ENCODE data around the gene CYP2J2. TPM values are rescaled to one million over a fixed set of nuclear protein-coding genes. Genes with fewer than 3 reads are reported as not detected.
"Not testable (repeated sequence)": the region's sequence is repeated elsewhere in the genome, so short reads cannot be mapped to it uniquely, and the experiment has no call there.

The CYP2J2 gene
- polyA plus RNA-seq, 1 donor (not counting 4 experiments of a cell fraction or from before 2014, with no cell fraction given), result 6.7 TPM

DNA sequence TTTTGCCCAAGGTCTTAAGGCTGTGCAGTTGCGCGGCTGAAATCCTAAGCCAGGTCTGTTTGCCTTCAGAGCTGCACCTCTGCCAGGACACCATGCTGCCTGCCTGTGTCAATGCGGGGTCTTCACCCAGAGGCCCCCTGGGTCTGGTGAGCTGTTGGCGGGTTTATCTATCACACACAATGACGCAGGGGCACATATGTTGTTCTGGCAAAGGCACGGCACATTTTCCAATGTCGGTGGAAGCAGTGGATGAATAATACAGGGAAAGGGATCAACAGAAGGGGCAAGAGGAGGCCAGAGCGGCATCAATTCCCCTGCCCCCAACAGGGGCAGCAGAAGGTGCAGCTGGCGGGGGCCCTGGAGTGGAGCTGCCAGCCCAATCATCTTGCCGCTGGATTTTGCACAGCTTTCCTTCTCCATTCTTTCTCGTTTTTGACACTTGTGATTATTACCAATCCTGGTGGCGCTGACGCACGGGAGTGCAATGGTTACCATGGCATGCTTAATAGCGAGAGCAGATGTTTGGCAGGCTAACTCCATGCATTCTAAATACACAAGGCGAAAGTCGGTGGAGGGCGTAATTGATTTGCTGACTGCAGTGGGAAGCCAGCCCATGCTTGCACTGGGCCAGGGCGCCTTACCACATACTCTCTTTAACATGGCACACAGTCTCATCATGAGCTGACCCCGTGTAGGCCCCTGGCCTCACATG lies 45.8 kb upstream of the CYP2J2 start:
- no peaks in the 10 kb centered on the region for H3K4me1 ChIP-seq (ENCODE audit: control insufficient read depth, extremely low read depth, insufficient read depth, low read length)
- H3K27me3 ChIP-seq (ENCODE audit: control insufficient read depth, extremely low read depth, insufficient read depth, low read length), result peaks cover 4% of the 10 kb centered on the region
- no peak overlapping the region for H3K4me2 ChIP-seq (ENCODE audit: control insufficient read depth, extremely low read depth, insufficient read depth, low read depth, low read length)
- H3K79me2 ChIP-seq (ENCODE audit: control insufficient read depth, insufficient read depth, low read length), result no peaks in the 10 kb centered on the region
- H3K4me3 ChIP-seq (ENCODE audit: control insufficient read depth in 2 of 3, extremely low read depth in 1 of 3, insufficient read depth in 2 of 3, low read depth in 1 of 3, low read length in 3 of 3), result no peak overlapping the region
- TF ChIP-seq, protein P1, sequence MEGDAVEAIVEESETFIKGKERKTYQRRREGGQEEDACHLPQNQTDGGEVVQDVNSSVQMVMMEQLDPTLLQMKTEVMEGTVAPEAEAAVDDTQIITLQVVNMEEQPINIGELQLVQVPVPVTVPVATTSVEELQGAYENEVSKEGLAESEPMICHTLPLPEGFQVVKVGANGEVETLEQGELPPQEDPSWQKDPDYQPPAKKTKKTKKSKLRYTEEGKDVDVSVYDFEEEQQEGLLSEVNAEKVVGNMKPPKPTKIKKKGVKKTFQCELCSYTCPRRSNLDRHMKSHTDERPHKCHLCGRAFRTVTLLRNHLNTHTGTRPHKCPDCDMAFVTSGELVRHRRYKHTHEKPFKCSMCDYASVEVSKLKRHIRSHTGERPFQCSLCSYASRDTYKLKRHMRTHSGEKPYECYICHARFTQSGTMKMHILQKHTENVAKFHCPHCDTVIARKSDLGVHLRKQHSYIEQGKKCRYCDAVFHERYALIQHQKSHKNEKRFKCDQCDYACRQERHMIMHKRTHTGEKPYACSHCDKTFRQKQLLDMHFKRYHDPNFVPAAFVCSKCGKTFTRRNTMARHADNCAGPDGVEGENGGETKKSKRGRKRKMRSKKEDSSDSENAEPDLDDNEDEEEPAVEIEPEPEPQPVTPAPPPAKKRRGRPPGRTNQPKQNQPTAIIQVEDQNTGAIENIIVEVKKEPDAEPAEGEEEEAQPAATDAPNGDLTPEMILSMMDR (optimal IDR thresholded peaks at IDR 0.05 in 1 of 3, IDR thresholded peaks at IDR 0.05 in 1 of 3, conservative IDR thresholded peaks at IDR 0.05 in 1 of 3; ENCODE audit: extremely low read depth in 1 of 3, insufficient read depth in 2 of 3, low read length in 3 of 3), result no peak
- no peak for TF ChIP-seq EZH2 (IDR thresholded peaks at IDR 0.05; ENCODE audit: low read length)
- H3K27ac ChIP-seq (ENCODE audit: control insufficient read depth, insufficient read depth, low read length), result no peak overlapping the region
- dilution Hi-C loops (cut with MboI; ENCODE audit: extremely low pct_ligation_motif_present, low sequenced_read_pairs), result no loop called here
- H4K20me1 ChIP-seq (ENCODE audit: control insufficient read depth, extremely low read depth, insufficient read depth, low read length), result no peaks in the 10 kb centered on the region
- H2AFZ ChIP-seq (ENCODE audit: control insufficient read depth, low read length), result no peak overlapping the region
- no peak overlapping the region for H3K9ac ChIP-seq (ENCODE audit: control insufficient read depth, extremely low read depth, insufficient read depth, low read length)
- DNase-seq (ENCODE audit: low read depth, low spot score) (no peak), FAIRE-seq (no peak)
- H3K36me3 ChIP-seq (ENCODE audit: control insufficient read depth in 2 of 2, extremely low read depth in 1 of 2, insufficient read depth in 2 of 2, low read length in 2 of 2), result no peaks in the 10 kb centered on the region
- no peaks in the 10 kb centered on the region for H3K9me3 ChIP-seq (ENCODE audit: control insufficient read depth, low read depth, low read length)
- H3K9me1 ChIP-seq (ENCODE audit: control insufficient read depth, extremely low read depth, insufficient read depth, low read length), result no peaks in the 10 kb centered on the region

DNA sequence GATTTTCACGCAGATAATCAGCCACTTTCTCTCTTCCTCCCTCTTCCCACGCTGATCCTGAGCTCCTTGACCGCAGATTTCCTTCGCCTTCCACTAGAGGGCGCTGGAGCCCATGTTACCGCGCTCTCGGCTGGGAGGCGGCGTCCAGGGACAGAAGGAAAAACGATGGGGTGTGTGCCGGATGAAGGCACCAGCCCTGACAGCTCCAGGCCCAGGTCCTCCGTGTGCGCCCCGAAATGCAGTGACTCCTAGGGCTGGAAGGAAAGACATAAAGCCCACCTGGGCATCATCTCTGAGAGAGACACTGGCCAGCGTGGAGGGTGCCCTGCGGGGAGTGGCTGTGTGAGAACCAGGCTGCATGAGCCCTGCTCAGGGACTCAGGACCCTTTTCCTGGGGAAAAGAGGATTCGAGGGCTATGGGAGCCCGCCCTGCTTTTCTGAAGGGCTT lies 44.9 kb upstream of the CYP2J2 start:
- Histone ChIP-seq H4K20me1 (ENCODE audit: control insufficient read depth, extremely low read depth, insufficient read depth, low read length) (no peaks in the 10 kb centered on the region), H3K4me2 (ENCODE audit: control insufficient read depth, extremely low read depth, insufficient read depth, low read depth, low read length) (peak overlapping the region; percentile 53), H3K4me1 (ENCODE audit: control insufficient read depth, extremely low read depth, insufficient read depth, low read length) (no peaks in the 10 kb centered on the region), H3K4me3 (ENCODE audit: control insufficient read depth in 2 of 3, extremely low read depth in 1 of 3, insufficient read depth in 2 of 3, low read depth in 1 of 3, low read length in 3 of 3) (no peak overlapping the region), H3K27ac (ENCODE audit: control insufficient read depth, insufficient read depth, low read length) (no peak overlapping the region), H3K9ac (ENCODE audit: control insufficient read depth, extremely low read depth, insufficient read depth, low read length) (no peak overlapping the region), H3K9me3 (ENCODE audit: control insufficient read depth, low read depth, low read length) (no peaks in the 10 kb centered on the region), H3K9me1 (ENCODE audit: control insufficient read depth, extremely low read depth, insufficient read depth, low read length) (no peaks in the 10 kb centered on the region), H3K79me2 (ENCODE audit: control insufficient read depth, insufficient read depth, low read length) (no peaks in the 10 kb centered on the region), H3K36me3 (ENCODE audit: control insufficient read depth in 2 of 2, extremely low read depth in 1 of 2, insufficient read depth in 2 of 2, low read length in 2 of 2) (no peaks in the 10 kb centered on the region), H3K27me3 (ENCODE audit: control insufficient read depth, extremely low read depth, insufficient read depth, low read length) (peaks cover 4% of the 10 kb centered on the region), H2AFZ (ENCODE audit: control insufficient read depth, low read length) (peak overlapping the region; percentile 62)
- DNase-seq (ENCODE audit: low read depth, low spot score) (no peak), FAIRE-seq (no peak)
- no peak for TF ChIP-seq EZH2 (IDR thresholded peaks at IDR 0.05; ENCODE audit: low read length)
- TF ChIP-seq, protein P1 (optimal IDR thresholded peaks at IDR 0.05 in 1 of 3, IDR thresholded peaks at IDR 0.05 in 1 of 3, conservative IDR thresholded peaks at IDR 0.05 in 1 of 3; ENCODE audit: extremely low read depth in 1 of 3, insufficient read depth in 2 of 3, low read length in 3 of 3), result peak; percentile 92 to 93 (median 92)
- dilution Hi-C loops (cut with MboI; ENCODE audit: extremely low pct_ligation_motif_present, low sequenced_read_pairs), result no loop called here

DNA sequence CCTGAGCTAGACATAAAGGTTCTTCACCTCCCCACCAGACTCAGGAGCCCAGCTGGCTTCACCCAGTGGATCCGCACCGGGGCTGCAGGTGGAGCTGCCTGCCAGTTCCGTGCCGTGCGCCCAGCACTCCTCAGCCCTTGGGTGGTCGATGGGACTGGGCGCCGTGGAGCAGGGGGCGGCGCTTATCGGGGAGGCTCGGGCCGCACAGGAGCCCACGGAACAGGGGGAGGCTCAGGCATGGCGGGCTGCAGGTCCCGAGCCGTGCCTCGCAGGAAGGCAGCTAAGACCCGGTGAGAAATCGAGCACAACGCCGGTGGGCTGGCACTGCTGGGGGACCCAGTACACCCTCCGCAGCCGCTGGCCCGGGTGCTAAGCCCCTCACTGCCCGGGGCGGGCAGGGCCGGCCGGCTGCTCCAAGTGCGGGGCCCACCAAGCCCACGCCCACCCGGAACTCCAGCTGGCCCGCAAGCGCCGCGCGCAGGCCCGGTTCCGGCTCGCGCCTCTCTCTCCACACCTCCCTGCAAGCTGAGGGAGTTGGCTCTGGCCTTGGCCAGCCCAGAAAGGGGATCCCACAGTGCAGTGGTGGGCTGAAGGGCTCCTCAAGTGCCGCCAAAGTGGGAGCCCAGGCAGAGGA lies 43.1 kb upstream of the CYP2J2 start:
- H3K9ac ChIP-seq (ENCODE audit: control insufficient read depth, extremely low read depth, insufficient read depth, low read length); H3K4me2 ChIP-seq (ENCODE audit: control insufficient read depth, extremely low read depth, insufficient read depth, low read depth, low read length); H3K9me1 ChIP-seq (ENCODE audit: control insufficient read depth, extremely low read depth, insufficient read depth, low read length); dilution Hi-C loops (cut with MboI; ENCODE audit: extremely low pct_ligation_motif_present, low sequenced_read_pairs); H3K27ac ChIP-seq (ENCODE audit: control insufficient read depth, insufficient read depth, low read length); H3K27me3 ChIP-seq (ENCODE audit: control insufficient read depth, extremely low read depth, insufficient read depth, low read length); H2AFZ ChIP-seq (ENCODE audit: control insufficient read depth, low read length); DNase-seq (ENCODE audit: low read depth, low spot score); H4K20me1 ChIP-seq (ENCODE audit: control insufficient read depth, extremely low read depth, insufficient read depth, low read length); H3K4me3 ChIP-seq (ENCODE audit: control insufficient read depth in 2 of 3, extremely low read depth in 1 of 3, insufficient read depth in 2 of 3, low read depth in 1 of 3, low read length in 3 of 3); H3K79me2 ChIP-seq (ENCODE audit: control insufficient read depth, insufficient read depth, low read length); H3K36me3 ChIP-seq (ENCODE audit: control insufficient read depth in 2 of 2, extremely low read depth in 1 of 2, insufficient read depth in 2 of 2, low read length in 2 of 2); H3K9me3 ChIP-seq (ENCODE audit: control insufficient read depth, low read depth, low read length); H3K4me1 ChIP-seq (ENCODE audit: control insufficient read depth, extremely low read depth, insufficient read depth, low read length); FAIRE-seq: not testable (repeated sequence)

All from keratinocyte (primary cell).